Fibroblast of skin of abdomen (primary cell): ENCODE results near the gene ZKSCAN8. TPM values are rescaled to one million over a fixed set of nuclear protein-coding genes. Genes with fewer than 3 reads are reported as not detected.
"Not testable (repeated sequence)": the region's sequence is repeated elsewhere in the genome, so short reads cannot be mapped to it uniquely, and the experiment has no call there.

ENCODE experiments used
- DNase-seq: peaks from one replicate; pipeline ENCODE4 v3.0.0-alpha.2; 2013
- polyA plus RNA-seq, 2 experiments: library from polyadenylated mRNA; unstranded; fragments of 120-200 nt; gene quantifications; one replicate each; pipeline ENCODE4 v1.2.1, GENCODE V29; 2013; ENCODE audit not compliant: insufficient read length in 2 of 2

The ZKSCAN8 gene
- 14.3 TPM for polyA plus RNA-seq (2013, experiment 1 of 2; ENCODE audit: insufficient read length)
- polyA plus RNA-seq (2013, experiment 2 of 2; ENCODE audit: insufficient read length): 13.1 TPM

DNA sequence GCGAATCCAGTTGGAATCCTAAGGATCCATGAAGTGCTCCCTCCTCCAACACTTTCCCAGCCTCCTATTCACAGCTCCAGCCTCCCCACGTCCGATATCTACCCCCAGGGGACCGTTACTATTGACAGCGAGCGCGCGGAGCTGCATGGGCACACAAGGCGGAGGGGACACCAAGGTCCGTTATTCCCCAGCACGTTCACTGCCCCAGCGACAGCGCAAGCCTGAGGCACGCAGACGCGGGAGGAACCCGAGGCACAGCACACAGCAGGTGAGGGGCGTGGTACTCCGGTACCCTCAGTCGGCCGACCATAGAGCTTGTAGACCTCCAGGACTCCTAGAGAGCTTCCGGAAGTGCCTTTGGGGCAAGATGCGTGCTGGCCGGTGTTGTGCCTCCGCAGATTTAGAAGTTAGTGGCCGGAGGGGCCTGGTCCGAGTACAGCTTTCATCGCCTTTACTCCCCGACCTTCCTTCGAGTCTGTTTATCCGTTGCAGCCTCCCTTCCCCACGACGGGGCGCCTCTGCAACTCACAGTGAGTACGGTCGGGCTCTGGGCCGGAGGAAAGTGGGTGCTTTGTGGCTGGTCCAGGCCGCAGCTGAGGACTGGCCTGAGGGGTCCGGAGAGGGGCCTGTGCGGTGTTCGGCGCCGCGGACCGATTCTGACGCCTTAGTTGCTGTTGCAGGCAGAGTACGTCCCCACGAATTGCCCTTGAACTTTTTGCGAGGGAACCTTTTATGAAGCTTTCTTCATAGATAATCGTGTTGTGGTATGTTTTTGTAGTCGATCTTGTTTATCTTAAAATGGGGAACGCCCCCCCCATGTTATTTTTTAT is at the start of gene ZKSCAN8:
TSS of gene ZKSCAN8 (plus strand) at position 384 of the 830 bp plus-strand sequence. CDS start 6,525 bp downstream, outside the sequence.
- peak; percentile 84 for DNase-seq

DNA sequence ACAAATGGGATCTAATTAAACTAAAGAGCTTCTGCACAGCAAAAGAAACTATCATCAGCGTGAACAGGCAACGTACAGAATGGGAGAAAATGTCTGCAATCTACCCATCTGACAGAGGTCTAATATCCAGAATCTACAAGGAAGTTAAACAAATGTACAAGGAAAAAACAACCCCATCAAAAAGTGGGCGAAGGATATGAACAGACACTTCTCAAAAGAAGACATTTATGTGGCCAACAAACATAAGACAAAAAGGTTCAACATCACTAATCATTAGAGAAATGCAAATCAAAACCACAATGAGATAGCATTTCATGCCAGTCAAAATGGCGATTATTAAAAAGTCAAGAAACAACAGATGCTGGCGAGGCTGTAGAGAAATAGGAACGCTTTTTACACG is 39.5 kb upstream of the ZKSCAN8 start:
- DNase-seq: not testable (repeated sequence)

DNA sequence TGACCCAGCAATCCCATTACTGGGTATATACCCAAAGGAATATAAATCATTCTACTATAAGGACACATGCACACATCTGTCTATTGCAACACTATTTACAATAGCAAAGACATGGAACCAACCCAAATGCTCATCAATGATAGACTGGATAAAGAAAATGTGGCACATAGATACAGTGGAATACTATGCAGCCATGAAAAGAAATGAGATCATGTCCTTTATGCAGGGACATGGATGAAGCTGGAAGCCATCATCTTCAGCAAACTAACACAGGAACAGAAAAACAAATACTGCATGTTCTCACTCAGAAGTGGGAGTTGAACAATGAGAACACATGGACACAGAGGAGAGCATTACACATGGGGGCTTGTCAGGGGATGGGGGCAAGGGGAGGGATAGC is 39.0 kb upstream of the ZKSCAN8 start:
- DNase-seq: not testable (repeated sequence)

DNA sequence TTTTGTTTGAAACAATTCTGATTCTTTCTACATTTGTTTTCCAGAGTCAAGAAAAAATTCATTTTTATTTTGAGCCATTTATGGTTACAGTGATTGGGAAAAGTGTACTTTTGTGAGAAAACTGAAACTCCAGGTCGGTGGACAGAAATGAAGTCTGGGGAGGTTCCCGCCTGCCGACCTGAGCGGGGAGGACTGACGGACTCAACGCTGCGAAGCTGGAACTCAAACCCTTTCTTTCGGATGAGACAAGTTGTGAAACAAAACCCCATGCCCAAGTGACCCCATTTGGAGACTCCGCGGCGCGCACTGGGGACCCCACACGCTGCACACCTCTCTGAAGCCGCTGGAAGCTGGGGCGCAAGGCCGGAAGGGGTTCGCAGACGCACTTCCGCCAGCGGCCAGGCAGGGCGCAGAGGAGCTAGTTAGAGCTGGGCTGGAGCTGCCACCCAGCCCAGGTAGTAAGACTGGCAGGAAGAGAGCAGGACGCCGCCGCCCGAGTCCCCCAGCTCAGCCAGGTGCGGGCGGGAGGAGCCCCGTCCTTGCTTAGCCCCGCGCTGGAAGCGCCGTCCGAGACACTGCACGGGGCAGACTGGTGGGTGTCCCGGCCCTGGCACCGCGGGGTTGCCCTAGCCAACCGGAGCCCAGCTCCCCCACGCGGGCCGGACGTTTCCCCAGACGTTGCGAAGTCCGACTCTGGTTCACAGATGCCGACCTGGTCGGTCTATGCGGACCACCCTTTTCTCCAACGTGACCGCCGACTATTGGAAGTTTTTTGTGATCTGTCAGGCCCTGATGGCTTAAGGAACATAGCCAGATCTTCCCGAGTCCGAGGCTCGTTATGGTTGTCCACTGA is 37.1 kb upstream of the ZKSCAN8 start:
- peak; percentile 74 for DNase-seq

DNA sequence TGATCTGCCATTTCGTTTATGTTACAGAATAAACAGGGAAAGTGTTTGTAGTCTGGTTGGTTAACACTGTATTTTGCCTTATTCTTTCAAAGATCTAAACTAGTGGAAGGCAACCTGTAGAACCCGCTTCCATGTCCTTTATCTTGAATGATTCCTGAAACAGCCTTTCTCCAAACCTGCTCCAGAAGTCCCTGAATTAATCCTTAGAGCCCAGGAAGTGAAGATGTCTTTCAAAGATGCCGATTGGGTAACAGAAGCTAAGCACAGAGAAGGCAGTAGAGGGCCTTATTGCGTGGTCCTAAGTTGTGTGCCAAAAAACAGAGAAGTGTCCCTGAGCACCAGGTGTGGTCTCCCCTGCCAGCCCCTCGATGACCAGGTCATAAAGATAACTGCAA is 36.4 kb upstream of the ZKSCAN8 start:
- no peak for DNase-seq

- no peak for DNase-seq
Observed at GRCh38 chr6:28107506-28107905, 34.2 kb upstream of the ZKSCAN8 start.

GRCh38 chr6:28111964-28112363 is 29.7 kb upstream of the ZKSCAN8 start:
- no peak for DNase-seq

DNA sequence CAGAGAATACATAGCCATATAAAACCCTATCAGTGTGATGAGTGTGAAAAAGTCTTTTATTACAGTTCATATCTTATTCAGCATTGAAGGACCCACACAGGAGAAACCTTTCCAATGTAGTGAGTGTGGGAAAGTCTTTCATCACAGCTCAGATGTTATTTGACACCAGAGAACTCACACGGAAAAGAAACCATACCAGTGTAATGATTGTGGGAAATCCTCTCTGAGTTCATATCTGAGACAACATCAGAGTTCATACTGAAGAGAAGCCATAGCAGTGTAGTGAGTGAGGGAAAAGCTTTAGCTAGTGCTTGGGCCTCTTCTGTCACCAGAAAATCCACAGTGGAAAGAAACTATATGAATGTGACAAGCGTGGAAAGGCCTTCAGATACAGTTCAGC is 25.9 kb upstream of the ZKSCAN8 start:
- DNase-seq: no peak

GRCh38 chr6:28117386-28118050 is 24.2 kb upstream of the ZKSCAN8 start:
- DNase-seq: no peak

DNA sequence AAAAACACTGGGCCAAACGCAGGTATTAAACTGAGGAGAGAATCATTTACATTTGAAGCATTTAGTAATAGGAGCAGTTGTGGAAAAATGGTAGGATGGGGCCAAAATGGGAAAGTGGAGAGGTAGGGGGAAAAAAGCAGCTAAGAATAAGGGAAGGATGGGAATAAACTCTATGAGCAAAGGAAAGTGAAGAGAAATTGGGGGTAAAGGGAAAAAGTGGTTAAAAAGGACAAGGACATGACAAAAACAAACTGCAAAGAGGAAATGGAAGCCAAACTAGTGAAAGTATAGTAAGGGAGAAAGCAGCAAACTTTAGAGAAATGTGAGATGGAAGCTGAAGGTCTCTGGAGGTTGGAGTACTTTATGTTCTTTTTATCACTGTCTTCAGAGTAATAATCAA is 23.5 kb upstream of the ZKSCAN8 start:
- no peak for DNase-seq

DNA sequence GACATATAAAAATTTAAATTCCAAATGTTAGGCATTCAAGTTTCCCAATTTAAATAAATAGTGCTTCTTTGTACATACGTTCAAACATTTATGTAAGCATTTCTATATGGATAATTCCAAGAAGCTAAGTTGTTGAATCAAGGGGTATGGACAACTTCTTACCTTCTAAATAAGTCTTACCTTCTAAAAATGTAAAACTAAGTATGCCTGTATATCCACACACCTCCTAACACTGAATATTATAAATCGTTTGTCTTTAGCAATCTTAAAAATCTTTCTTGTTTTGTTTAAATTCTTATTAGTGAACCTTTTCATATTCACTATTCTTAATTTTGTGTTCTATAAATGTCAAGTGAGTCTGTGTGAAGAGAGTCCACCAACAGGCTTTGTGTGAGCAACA is 19.8 kb upstream of the ZKSCAN8 start:
- no peak for DNase-seq

DNA sequence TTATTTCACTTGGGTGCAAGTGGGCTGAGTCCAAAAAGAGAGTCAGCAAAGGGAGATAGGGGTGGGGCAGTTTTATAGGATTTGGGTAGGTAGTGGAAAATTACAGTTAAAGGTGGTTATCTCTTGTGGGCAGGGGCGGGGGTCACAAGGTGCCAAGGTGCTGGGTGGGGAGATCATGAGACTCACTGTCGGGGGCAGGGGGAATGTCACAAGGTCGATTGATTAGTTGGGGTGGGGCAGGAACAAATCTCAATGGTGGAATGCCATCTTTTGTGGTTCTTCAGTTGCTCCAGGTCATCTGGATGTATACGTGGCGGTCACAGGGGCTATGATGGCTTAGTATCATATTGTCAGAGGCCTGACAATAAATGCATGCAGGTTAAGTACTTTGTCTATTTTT is 19.4 kb upstream of the ZKSCAN8 start:
- DNase-seq: not testable (repeated sequence)

DNA sequence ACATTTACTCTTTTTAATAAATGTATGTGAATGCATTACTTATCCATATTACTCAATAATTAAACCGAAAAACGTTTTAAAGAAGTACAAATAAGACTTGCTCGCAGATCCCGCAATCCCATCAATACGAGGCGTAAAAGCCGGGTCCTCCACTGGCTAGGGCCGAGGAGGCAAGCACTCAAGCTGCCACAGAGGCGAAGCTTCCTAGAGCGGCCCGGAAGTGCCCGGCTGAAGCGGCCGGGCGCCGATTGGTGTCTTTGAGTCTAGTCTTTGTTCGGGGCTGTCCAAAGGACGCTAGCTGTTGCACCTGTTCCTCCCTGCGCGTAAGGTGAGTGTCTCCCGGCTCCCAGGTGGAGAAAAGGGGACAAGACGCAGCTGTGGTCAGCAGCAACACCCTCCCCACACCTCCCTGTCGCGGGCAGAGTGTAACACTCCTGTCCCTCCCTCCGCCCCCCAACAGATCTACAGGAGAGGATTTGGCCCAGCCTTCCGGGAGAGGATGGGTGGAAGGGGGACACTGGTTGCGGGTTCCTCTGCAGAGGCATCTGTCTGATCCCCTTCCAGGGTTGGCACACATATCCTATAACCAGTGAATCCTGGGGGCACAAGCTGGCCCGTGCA is 17.2 kb upstream of the ZKSCAN8 start, which contains the start of gene ZSCAN16:
TSS of gene ZSCAN16 (plus strand) at position 260 of the 621 bp plus-strand sequence. CDS start 835 bp downstream, outside the sequence.
- DNase-seq: peak; percentile 81

DNA sequence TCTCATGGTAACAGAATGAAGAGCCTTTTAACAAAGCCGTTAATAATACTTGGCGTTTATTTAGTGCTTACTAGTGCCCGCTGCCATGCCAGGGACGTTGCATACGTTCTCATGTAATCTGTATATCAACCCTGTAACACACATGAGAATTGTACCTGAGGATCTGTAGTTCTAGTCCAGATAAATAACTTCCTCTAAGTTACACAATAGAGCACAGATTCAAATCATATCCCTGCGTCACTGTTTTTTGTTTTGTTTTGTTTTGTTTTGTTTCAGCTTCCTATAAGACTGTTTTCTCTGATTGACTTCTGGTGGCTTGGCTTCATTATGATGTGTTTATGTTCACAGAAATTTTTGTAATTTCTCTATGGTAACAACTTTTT is 16.7 kb upstream of the ZKSCAN8 start:
- no peak for DNase-seq

GRCh38 chr6:28125401-28125800 is 16.3 kb upstream of the ZKSCAN8 start:
- no peak for DNase-seq

DNA sequence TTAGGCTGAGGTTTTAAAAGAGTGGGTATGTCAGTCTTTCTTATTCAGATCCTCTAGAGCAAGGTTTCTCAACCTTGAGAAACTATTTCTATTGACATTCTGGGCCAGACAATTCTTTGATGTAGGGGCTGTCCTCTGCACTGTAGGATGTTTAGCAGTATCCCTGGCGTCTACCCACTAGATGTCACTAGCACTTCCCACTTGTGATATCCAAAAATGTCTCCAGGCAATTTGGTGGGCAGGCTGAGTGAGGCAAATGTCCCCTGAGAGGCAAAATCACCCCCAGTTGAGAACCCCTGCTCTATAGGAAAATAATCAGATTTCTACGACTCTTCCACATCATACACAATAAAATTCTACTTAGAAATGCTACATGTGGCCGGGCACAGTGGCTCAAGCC is 7.7 kb upstream of the ZKSCAN8 start:
- DNase-seq: peak; percentile 37

GRCh38 chr6:28134716-28135115 is 7.0 kb upstream of the ZKSCAN8 start:
- no peak for DNase-seq

DNA sequence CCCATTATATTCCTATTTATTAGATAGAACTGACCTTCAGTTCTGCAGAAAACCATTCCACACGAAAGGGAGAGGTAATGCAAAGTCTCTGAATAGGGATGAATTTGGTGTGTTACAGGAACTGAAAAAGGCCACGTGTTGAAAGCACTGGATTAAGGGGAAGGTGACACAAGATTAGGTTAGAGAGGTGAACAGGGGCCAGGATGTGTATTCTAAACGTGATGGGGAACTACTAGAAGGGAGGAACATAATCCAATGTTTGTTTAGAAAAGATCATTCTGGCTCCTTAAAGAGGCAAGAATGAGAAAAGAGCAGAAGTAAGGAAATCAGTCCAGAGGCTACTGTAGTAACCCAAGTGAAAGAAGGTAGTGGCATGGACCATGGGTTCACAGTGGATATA is 6.3 kb upstream of the ZKSCAN8 start:
- no peak for DNase-seq

- peak; percentile 97 for DNase-seq
Observed at GRCh38 chr6:28136585-28137504, 4.8 kb upstream of the ZKSCAN8 start.

- peak; percentile 50 for DNase-seq
Observed at GRCh38 chr6:28137505-28137981, 4.1 kb upstream of the ZKSCAN8 start.
